HG03045 (cell line): ENCODE measurements around the gene BDH1.
"Not testable (repeated sequence)": the region's sequence is repeated elsewhere in the genome, so short reads cannot be mapped to it uniquely, and the experiment has no call there.

Experiments
- ATAC-seq: cut with Tn5 transposase; IDR thresholded peaks from one replicate; pipeline ENCODE4 v1.9.1; 2021; ENCODE audit warnings: mild to moderate bottlenecking, moderate library complexity; ENCODE audit not compliant: unreplicated experiment

The BDH1 gene, protein sequence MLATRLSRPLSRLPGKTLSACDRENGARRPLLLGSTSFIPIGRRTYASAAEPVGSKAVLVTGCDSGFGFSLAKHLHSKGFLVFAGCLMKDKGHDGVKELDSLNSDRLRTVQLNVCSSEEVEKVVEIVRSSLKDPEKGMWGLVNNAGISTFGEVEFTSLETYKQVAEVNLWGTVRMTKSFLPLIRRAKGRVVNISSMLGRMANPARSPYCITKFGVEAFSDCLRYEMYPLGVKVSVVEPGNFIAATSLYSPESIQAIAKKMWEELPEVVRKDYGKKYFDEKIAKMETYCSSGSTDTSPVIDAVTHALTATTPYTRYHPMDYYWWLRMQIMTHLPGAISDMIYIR

DNA sequence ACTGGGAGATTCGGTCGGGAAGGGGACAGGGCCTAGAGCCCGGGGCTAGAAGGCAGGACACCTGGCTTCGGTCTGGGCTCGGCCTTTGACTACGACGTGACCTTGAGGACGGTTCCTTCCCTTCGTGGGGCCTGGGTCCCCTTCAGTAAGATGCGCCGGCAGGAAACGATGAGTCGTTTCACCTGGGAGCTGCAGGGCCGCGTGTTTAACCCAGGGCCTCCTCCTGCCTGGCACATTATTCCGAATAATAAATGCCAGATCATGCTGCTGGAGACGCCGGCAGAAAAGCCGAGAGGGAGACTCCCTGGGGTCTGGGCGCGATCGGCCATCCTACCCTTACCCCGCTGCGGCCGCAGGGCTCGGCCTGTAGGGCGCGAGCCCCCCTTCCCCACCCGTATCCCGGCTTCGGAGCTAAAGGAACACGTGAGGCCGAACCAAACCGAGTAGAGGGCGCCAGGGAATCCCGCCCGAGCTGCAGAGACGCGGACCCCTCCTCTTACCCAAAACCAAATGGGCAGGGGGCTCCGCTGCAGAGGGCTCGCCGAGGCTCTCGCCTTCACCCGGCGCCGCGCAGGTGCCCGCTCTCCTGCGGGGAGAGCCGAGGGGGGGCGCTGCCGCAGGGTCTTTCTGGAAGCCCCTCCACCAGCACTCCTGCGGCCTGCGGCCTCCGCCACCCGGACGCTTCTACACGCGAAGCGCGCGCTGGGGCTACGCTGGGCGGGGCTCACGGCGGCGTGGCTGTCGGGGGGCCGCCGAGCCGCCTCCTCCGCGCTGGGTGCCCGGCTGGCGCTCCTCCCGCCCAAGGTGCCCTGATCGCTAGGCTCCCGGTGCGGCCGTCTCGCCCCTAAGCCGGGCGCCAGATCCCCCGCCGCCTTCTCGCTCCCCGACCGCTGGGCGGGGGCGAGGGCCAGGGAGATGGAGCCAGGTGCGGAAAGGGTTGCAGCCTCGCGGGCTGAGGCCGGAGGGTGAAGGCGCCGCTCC, at the start of gene BDH1:
TSS of gene BDH1 (minus strand) at position 688 of the 981 bp plus-strand sequence. CDS start 9,525 bp downstream, outside the sequence.
- ATAC-seq: peak; percentile 25

DNA sequence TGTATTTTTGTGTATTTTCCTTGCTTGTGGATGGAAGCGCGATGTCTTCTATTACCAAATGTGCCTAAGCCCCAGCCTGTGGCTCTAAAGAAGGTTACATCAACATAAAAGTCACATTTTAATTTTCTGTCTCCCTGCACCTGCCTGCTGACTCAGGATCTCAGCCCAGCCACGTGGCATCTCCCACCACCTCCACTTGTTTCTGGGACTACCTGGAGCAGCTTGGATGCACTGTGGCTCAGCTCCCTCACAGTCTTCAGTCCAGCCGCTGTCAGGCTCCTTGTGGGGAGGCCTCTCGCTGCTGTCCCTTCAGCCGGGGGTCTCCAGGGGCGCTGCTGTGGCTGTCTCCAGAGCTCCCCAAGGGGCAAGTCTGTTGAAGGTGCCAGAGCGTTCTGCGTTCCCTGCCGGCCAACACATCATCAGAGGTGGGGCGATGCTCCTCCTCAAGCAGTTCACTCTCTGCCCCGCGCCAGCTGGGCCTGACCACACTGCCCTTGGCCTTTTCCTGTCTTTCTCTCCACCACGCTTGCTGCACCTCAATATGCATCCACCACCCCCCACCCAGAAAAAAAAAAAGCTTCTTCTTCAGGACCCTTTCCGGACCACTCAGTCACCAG, 47.7 kb upstream of the BDH1 start:
- no peak for ATAC-seq

DNA sequence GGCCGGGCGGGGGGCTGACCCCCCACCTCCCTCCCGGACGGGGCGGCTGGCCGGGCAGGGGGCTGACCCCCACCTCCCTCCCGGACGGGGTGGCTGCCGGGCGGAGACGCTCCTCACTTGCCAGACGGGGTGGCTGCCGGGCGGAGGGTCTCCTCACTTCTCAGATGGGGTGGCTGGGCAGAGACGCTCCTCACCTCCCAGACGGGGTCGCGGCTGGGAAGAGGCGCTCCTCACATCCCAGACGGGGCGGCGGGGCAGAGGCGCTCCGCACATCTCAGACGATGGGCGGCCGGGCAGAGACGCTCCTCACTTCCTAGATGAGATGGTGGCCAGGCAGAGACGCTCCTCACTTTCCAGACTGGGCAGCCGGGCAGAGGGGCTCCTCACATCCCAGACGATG, 46.6 kb upstream of the BDH1 start:
- ATAC-seq: not testable (repeated sequence)

DNA sequence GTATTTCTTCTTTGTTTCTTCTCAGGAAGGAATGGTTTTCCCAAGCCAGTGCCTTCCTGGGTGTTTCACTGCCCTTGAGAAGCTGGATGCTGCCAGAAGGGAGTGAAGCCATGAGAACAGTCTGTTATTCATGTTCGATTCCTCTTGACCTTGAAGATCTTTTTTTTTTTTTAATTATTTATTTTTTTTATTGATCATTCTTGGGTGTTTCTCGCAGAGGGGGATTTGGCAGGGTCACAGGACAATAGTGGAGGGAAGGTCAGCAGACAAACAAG, 45.7 kb upstream of the BDH1 start:
- not testable (repeated sequence) for ATAC-seq

- ATAC-seq: no peak
Observed at GRCh38 chr3:197600796-197601565, 45.2 kb upstream of the BDH1 start.

DNA sequence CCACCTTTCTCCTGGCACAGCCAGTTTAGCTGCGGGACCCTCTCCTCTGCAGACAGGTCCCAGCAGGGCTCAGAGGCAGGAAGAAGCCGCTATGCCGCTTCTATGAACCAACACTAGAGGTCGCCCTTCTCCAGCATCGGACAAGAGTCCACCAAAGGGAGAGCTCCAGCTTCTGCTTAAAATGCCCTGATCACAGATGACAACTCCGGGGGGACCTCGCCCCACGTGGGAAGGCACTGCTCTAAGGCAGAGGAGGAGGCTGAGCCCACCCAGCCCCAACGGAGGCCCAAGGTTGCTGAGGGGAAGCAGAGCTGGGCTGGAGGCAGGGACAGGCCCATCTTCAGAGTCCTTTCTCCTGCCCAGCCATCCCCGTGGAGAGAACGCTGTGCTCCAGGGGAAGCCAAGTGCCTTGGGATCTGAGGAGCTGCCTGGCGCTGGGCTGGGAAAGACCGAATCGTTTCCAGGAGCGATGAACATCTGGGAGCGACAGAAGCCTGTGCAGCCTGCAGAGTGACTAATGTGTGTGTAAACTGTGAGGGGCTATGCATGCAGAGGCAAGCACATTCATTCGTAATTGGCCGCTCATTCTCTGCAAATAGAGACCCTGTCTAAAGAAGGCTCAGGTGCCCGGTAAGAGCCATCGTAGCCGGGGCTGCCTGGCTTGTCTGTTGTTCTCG, 43.5 kb upstream of the BDH1 start:
- peak; percentile 74 for ATAC-seq

GRCh38 chr3:197598404-197598980, 42.7 kb upstream of the BDH1 start:
- no peak for ATAC-seq

DNA sequence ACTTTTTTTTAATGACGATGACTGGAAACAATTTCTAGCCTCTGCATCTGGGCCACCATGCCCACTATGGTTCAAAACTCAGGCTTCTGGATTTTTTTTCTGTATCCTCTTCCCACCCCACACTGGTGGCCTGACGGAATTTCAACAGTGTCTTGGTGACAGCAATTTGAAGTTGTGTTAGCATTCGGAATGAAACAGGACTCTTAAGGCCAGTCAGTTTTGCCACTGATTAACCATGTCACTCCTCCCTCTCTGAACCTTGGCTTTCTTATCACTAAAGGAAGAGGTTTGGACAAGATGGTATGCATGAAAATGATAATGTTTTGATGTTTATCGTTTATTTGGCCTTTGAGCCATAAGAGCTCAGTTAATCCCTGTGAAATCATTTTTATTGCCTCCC, 41.6 kb upstream of the BDH1 start:
- no peak for ATAC-seq

- ATAC-seq: no peak
Observed at GRCh38 chr3:197595470-197596185, 39.9 kb upstream of the BDH1 start.

- ATAC-seq: no peak
Observed at GRCh38 chr3:197593046-197593380, 37.2 kb upstream of the BDH1 start.

DNA sequence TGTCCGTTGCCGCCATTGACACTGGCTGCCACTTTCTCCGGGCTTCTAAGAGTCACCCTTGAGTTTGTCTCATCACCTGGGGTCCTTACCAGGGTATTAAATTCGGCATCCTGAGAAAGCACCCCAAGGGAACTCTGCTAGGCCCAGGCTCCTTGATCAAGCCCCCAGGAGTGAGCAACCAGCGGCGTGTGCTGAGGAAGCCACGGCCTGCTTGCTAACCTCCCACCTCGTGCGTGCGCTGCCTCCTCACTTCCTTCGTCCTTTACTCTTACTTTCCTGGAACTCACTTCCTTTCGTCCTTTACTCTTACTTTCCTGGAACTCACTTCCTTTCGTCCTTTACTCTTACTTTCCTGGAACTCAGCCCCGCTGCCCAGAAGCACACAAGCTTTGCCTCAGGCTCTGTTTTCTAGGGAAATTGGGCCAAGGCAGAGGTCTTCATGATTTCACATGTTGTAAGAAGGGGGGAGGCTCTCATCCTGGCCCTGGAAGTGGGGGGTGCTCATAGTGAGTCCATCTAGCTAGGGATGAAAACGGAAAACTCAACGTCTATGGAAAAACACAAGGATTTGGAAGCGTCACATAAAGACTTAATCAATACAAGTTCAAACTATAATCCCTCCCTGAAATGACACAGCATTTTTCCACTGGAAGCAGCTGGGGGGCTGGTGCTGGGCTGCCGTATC, 36.7 kb upstream of the BDH1 start:
- ATAC-seq: no peak

- ATAC-seq: no peak
Observed at GRCh38 chr3:197591816-197592215, 36.0 kb upstream of the BDH1 start.

- no peak for ATAC-seq
Observed at GRCh38 chr3:197590313-197590962, 34.7 kb upstream of the BDH1 start.

- ATAC-seq: no peak
Observed at GRCh38 chr3:197589545-197589944, 33.8 kb upstream of the BDH1 start.

GRCh38 chr3:197586768-197587167, 31.0 kb upstream of the BDH1 start:
- ATAC-seq: not testable (repeated sequence)

GRCh38 chr3:197586181-197586580, 30.4 kb upstream of the BDH1 start:
- no peak for ATAC-seq

- no peak for ATAC-seq
Observed at GRCh38 chr3:197584733-197585132, 29.0 kb upstream of the BDH1 start.

- no peak for ATAC-seq
Observed at GRCh38 chr3:197583371-197583770, 27.6 kb upstream of the BDH1 start.
